GM19351 (cell line): ENCODE data around the gene TBX15.
A peak's percentile ranks its signal among the peaks of the same experiment; 100 is the strongest.
"Not testable (repeated sequence)": the region's sequence is repeated elsewhere in the genome, so short reads cannot be mapped to it uniquely, and the experiment has no call there.

ENCODE experiments used
- ATAC-seq: cut with Tn5 transposase; IDR thresholded peaks from one replicate; pipeline ENCODE4 v1.9.1; 2021; ENCODE audit warnings: mild to moderate bottlenecking, moderate library complexity; ENCODE audit not compliant: unreplicated experiment

The TBX15 gene

DNA sequence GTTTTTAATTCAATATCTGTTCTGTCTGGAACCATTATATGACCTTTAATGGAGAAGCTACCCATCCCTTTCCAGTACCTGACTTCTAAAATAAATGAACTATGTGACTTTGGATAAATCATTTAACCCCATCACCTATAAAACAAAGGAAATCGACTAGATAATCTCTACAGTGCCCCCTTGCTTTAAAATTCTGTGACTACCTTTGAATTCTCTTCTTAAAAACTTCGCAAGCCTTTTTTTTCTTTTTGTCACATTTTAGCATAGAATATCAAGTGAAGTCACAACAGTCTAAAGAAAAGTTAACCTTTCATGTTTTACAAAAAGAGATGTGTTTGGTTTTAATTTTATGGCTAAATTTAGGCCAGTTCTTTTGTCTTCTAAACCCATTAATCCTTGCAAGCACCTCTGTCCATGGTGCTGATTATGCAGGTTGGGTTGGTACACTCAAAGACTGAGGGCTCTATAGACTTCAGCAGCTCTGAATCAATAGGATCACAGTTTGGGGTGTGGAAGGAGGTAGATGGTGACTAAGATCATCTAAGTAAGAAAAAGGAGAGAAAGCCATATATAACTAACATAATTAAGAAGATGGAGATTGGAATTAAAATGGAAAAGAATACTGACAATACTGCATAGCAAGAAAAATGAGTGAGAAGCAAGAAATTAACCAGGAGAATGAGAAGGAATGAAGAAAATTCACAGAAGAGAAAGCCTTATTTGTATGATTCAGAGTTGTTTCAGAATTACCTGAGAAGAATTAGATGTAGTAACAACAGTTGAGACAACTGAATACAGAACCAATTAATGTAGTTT is 59.2 kb downstream of the TBX15 start:
- ATAC-seq = no peak

DNA sequence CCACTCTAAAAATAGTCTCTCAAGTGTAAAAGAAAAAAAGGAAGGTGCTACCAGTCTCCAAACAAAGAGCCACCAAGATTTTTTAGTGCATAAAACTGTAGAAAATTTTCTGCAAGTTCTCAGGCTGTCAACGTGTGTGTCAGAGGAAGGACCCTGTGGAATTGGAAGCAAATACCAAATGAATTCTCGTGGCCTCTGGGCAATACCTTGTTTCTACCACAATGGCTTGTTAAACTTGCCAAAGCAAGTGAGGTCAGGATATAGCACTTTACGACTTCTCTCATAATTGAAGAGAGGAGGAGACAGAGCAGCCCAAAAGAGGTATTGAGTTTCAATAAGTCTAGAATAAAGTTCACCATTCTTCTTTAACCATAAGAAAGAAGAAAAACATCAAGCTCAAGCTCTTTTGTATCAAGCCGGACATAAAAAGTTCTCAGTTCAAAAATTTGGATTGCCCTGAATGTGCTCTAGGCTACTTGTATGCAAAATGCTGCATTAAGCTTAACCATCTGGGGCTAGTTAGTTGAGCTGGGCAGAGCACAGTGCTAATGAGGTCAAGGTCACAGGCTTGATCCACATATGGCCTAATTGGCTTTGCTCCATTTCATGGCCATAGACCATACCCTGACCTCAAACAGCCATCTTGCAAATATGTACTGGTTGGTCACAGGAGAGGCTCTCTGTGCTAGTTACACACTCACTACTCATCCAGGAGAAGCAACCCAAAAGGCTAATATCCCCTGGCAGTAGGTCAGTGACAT is 60.5 kb downstream of the TBX15 start:
- ATAC-seq = no peak

GRCh38 chr1:118926261-118926660 is 61.9 kb downstream of the TBX15 start:
- no peak for ATAC-seq

GRCh38 chr1:118925651-118926050 is 62.5 kb downstream of the TBX15 start:
- ATAC-seq = no peak

DNA sequence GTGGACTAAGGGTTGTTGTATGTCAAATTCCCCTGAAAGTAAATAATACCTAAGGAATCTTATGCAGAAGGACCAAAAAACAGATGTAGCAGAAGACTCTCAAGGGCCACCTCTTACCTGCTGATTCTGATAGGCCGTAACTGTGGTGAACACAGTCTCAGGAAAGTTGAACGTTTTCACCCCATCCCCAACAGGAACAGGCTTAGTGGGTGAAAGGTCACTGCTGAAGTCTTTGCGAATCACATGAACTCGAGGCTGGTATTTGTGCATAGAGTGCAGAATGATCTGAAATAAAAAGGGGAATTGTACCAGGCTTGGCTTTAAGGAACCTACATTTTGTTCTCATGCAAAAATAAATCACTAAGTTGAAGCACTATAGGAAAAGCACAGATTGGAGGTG is 64.8 kb downstream of the TBX15 start:
- ATAC-seq = no peak

GRCh38 chr1:118921994-118922393 is 66.1 kb downstream of the TBX15 start:
- ATAC-seq = no peak

DNA sequence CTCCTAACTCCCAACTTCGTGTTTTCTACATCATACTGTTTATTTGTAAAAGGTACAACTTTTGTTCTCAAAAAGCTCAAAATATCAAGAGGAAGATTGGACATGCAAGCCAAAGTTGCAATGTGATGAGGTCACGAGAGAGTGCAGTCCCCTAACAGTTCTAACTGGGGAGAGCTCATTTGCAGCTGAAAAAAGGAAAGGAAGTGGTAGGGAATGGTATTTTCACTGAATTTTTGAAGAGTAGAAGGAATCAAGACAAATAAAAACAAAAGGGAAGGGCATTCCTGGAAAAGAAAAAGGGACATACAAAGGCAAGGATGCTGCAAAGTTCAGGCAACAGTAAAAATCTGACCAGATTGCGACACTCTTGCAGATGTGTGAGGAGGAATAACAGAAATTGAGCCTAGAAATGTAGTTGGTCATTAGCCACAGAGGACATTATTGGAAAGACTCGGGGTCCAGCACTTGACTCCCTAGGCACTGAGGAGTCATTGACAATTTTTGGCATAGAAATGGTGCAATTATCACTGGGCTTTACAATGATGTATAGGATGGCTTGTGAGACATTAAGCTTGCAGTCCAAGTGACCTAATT is 67.9 kb downstream of the TBX15 start:
- no peak for ATAC-seq

DNA sequence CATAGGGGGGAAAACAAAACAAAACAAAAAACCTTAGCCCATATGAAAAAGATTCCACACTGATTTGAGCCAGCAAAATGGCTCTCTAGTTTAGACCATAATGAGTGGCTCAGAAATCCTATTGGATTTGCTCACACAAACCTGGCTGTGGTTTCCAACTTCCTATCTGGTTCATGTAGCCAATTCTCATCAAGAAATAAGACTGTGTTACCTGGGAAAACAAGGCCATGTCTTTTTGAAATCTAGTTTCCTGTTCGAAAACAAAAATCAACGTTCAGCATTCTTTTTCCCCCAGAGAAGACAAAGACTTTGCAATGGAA is 69.2 kb downstream of the TBX15 start:
- ATAC-seq = no peak

GRCh38 chr1:118918230-118918939 is 69.8 kb downstream of the TBX15 start:
- peak; percentile 88 for ATAC-seq

DNA sequence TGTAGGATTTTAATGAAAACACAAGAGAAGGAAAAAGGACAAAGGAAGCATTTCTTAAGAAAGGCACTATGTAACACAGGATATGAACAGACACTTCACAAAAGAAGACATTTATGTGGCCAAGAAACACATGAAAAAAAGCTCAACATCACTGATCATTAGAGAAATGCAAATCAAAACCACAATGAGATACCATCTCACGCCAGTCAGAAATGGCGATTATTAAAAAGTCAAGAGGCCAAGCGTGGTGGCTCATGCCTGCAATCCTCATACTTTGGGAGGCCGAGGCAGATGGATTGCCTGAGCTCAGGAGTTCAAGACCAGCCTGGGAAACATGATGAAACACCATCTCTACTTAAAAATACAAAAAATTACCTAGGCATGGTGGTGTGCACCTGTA is 71.8 kb downstream of the TBX15 start:
- not testable (repeated sequence) for ATAC-seq

GRCh38 chr1:118914379-118915161 is 73.6 kb downstream of the TBX15 start:
- no peak for ATAC-seq

GRCh38 chr1:118913818-118914217 is 74.3 kb downstream of the TBX15 start:
- ATAC-seq = no peak

- ATAC-seq = no peak
These were observed 75.6 kb downstream of the TBX15 start for GRCh38 chr1:118912574-118912973.

- no peak for ATAC-seq
These were observed 76.6 kb downstream of the TBX15 start for GRCh38 chr1:118911571-118911970.

DNA sequence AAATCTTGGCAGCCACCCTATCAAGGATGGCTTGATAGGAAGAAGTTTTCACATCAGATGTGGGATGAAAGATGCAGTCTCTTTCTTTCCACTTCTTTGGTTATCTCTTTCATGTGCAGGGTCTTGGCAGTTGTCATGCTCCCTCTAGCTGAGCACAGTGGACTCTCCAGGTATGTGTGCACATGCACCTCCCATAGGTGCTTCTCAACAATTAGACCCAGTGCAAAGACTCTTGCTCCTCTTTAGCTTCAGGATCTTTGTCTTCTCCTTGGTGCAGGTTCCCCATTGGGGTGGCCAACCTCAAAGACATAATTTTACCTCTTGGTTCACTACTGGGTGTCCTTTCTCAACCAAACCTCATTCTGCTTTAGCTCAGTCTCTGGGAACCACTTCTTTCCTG is 80.7 kb downstream of the TBX15 start:
- ATAC-seq = no peak

- ATAC-seq = no peak
These were observed 82.5 kb downstream of the TBX15 start for GRCh38 chr1:118905671-118906070.

DNA sequence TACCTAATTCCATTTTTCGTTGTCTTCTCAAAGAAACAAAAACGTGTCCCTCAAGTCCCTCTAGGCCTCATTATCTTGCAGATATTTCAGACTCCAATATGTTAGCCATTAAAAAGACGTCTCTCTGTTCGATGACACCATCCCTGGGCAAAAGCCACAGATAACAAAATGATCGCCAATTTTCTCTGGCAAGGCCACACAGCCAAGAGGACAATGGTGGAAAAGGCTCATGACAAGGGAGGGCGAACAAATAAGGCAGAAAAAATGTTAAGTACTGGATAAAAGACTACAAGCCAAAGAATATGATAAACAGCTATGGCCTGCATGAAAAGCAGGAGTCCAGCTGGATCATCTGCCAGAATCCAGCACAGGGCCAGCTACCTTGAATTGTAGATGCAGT is 82.9 kb downstream of the TBX15 start:
- no peak for ATAC-seq

GRCh38 chr1:118902711-118903191 is 85.4 kb downstream of the TBX15 start:
- ATAC-seq = no peak

DNA sequence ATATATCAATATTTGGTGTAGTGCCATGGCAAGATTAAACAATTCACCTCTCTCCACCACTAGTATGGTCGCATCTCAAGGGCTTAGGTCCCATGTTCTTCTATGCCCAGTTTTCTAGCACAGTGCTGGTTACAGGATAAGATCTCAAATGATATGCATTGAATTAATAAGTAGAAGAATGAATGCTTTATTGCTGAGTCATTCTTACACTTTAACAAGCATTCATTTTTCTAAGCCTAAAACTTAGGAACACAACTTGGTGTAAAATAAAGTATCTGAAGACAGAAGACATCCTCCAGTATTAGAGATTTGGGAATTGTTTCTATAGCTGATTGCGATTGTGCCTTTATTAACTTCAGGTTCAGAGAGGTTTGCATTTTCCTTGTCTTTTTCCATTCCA is 85.8 kb downstream of the TBX15 start:
- no peak for ATAC-seq

GRCh38 chr1:118900643-118901440 is 87.3 kb downstream of the TBX15 start:
- ATAC-seq = no peak
